Activated T-helper 1 cell treated with anti-CD3 and anti-CD28 coated beads, Interleukin-2, amount 50 U/mL, for 16 hours (primary cell): ENCODE measurements around the gene PPP1R2B.

Experiments
- DNase-seq, 2 donors: peaks; one replicate each; pipeline ENCODE4 v3.0.0-alpha.2; 2020; ENCODE audit warnings: low read depth in 1 of 2, low spot score in 1 of 2

PPP1R2B gene

DNA sequence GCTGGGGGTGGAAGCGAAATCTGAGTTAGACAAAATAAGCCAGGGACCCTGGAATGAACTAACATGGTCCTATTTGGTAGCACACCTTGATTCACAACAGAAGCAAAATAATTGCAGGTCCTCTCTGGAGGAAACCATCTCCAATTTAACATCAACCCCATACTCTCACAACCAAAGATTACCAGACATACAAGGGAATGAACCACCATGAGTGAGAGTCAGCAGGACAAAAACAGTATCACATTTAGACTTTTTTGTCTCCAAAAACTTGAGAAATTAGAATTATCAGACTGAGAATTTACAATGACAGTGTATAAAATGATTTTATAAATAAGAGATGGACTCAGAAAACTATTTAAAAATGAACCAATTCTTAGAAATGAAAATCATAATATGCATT is 21.1 kb downstream of the PPP1R2B start:
- DNase-seq: no peak

DNA sequence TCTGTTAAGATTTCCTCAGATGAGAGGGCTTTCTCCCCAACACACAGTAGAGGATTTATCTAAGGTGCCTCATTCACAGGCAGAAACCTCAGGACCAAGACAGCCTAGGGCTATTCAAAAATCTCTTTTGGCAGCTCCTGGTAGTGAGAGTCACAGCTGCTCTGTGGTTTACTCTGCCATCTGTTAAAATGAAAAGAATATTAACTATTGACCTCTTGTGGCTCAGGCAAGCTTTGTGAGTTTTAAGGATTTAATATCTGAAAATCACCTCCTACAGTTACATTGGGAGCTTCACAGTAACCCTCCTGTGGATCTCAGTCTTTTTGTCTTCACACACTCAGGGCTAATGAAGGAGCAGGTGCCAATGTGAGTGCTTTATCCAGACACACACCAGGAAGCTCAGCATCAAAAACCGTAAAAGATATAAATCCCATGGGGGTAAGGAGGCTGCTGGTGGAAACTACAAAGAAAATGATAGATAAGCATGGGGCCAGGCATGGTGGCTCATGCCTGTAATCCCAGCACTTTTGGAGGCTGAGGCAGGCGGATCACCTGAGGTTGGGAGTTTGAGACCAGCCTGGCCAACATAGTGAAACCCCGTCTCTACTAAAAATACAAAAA is 29.7 kb downstream of the PPP1R2B start:
- no peak for DNase-seq

DNA sequence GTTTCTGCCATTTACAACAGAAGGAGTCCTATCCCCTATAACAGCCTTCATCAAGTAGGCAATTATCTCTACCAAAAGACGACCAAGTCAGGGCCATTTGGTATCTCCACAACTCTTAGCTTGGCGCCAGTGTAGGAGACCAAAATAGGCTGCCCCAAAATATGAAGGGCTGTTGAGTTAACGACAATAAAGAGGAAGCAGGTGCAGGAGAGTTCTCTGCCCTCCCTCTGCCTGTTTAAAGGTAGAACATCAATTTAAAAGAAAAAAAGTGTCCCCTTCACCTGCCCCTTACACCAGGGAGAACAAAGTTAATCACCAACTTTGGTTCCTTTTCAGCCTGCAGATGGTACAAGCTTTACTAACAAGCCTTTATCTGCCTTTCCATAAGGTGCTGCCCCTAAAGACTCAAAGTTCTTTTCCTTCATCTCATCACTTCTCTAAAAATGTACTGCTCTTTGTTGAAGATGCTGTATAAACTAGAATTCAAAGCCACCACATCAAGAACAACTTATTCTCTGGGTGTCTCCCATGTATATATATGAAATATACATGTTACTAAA is 33.3 kb downstream of the PPP1R2B start:
- no peak for DNase-seq

DNA sequence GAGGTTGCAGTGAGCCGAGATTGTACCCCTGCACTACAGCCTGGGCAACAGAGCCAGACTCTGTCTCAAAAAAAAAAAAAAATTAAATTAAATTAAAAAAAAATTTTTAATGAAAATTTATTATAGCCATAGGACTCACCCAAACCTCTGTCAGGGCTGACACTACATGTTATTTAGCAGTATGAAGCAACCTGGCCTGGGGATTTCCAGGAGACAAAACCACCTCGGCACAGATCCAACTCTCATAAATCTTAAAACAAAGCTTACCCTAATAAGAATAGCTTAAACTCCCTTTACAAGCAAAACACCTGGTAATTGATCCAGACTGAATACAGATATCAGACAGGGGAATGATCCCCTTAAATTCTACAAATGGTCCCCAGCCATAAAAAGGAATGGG is 38.4 kb downstream of the PPP1R2B start:
- DNase-seq: no peak

GRCh38 chr5:156892223-156892622 is 42.1 kb downstream of the PPP1R2B start:
- no peak for DNase-seq

- DNase-seq: no peak
These were observed 42.8 kb downstream of the PPP1R2B start for GRCh38 chr5:156892864-156893263.

DNA sequence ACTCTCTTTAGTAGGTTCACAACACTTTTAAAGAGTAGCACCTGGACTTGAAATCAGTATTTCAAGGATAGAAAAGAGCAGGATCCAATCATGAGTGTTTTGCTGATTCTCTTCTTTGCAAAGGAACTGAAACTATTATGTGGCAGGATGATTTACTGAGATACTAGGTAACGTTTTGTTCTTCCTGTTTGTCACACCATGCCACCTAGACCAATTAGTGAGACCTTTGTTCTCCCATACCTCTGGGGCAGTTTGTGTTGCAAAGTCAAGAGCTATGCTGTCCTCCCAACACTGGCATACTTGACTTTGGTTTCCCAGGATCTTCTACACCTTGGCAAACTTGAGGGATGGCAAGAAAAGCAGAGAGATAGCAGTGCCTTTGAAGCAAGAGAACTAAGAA is 43.4 kb downstream of the PPP1R2B start:
- DNase-seq: no peak

GRCh38 chr5:156896546-156896945 is 46.5 kb downstream of the PPP1R2B start:
- no peak for DNase-seq
